Calu3 (cell line): ENCODE data around the gene LRFN3. TPM values are rescaled to one million over a fixed set of nuclear protein-coding genes. Genes with fewer than 3 reads are reported as not detected.

Source experiments
- BruUV-seq: library from RNA; stranded (reverse); fragments of 400-500 nt; replicated peaks from 2 replicates; lab custom pipeline; 2021; lab: Mats Ljungman, UMichigan
- CTCF ChIA-PET: fragments of 300-600 bp; sonication (Branson Sonifier 250); formaldehyde crosslinking; loops from one replicate; lab custom pipeline; 2022; ENCODE audit warnings: antibody characterized with exemption; lab: Charles Lee
- DNase-seq: peaks from one replicate; pipeline ENCODE4 v3.0.0; 2022
- H3K27ac Mint-ChIP-seq: one replicate; pipeline ENCODE4 v1.8.0; 2022; ENCODE audit warnings: mixed read lengths; ENCODE audit not compliant: unreplicated experiment
- H3K27me3 Mint-ChIP-seq: one replicate; pipeline ENCODE4 v1.8.0; 2022; ENCODE audit warnings: mixed read lengths; ENCODE audit not compliant: unreplicated experiment
- H3K36me3 Mint-ChIP-seq: one replicate; pipeline ENCODE4 v1.8.0; 2022; ENCODE audit warnings: mild to moderate bottlenecking, moderate library complexity, mixed read lengths; ENCODE audit not compliant: insufficient read depth, unreplicated experiment
- H3K4me1 Mint-ChIP-seq: one replicate; pipeline ENCODE4 v1.8.0; 2022; ENCODE audit warnings: mild to moderate bottlenecking, low read depth, mixed read lengths; ENCODE audit not compliant: unreplicated experiment
- H3K4me3 Mint-ChIP-seq: one replicate; pipeline ENCODE4 v1.8.0; 2022; ENCODE audit warnings: mild to moderate bottlenecking, low read depth, moderate library complexity, mixed read lengths; ENCODE audit not compliant: unreplicated experiment
- H3K9me3 Mint-ChIP-seq: one replicate; pipeline ENCODE4 v1.8.0; 2022; ENCODE audit warnings: low read depth, mixed read lengths; ENCODE audit not compliant: unreplicated experiment
- CTCF ChIP-seq: fragments of 200-600 bp; IDR thresholded peaks from one replicate; pipeline ENCODE4 v1.8.0; 2022; ENCODE audit warnings: antibody characterized with exemption; ENCODE audit not compliant: unreplicated experiment
- intact Hi-C: fragments of 100-400 bp; cut with micrococcal nuclease; formaldehyde crosslinking; loops from one replicate; pipeline ENCODE4 v1.10.0; 2022; ENCODE audit not compliant: unreplicated experiment
- total RNA-seq: library from RNA; stranded (reverse); gene quantifications from 2 replicates; pipeline ENCODE4 v1.2.3, GENCODE V29; 2022

LRFN3 gene
- total RNA-seq, 1 experiment from 2014 or later = 18.5 TPM

GRCh38 chr19:35986664-35987570 lies 50.7 kb downstream of the LRFN3 start:
- H3K4me1 Mint-ChIP-seq = no peaks in the 10 kb centered on the region
- CTCF ChIA-PET = no interaction called here
- peaks cover 4% of the 10 kb centered on the region for H3K9me3 Mint-ChIP-seq
- intact Hi-C loops = no loop called here
- H3K4me3 Mint-ChIP-seq = peak overlapping the region; percentile 59
- no peak overlapping the region for H3K27ac Mint-ChIP-seq
- H3K36me3 Mint-ChIP-seq = peaks cover 5% of the 10 kb centered on the region
- TF ChIP-seq CTCF = no peak
- H3K27me3 Mint-ChIP-seq = peaks cover 83% of the 10 kb centered on the region
- DNase-seq = peak; percentile 49
- BruUV-seq = no TSS peak

GRCh38 chr19:35987571-35987896 lies 51.4 kb downstream of the LRFN3 start:
- intact Hi-C loops = no loop called here
- TF ChIP-seq CTCF = no peak
- peak overlapping the region; percentile 59 for H3K4me3 Mint-ChIP-seq
- no TSS peak for BruUV-seq
- no peak overlapping the region for H3K27ac Mint-ChIP-seq
- no peaks in the 10 kb centered on the region for H3K4me1 Mint-ChIP-seq
- peaks cover 5% of the 10 kb centered on the region for H3K36me3 Mint-ChIP-seq
- peaks cover 77% of the 10 kb centered on the region for H3K27me3 Mint-ChIP-seq
- peaks cover 4% of the 10 kb centered on the region for H3K9me3 Mint-ChIP-seq
- no peak for DNase-seq
- CTCF ChIA-PET = no interaction called here

GRCh38 chr19:35988824-35989223 lies 52.6 kb downstream of the LRFN3 start:
- H3K9me3 Mint-ChIP-seq = peaks cover 4% of the 10 kb centered on the region
- intact Hi-C loops = no loop called here
- no peak for DNase-seq
- no peak overlapping the region for H3K4me3 Mint-ChIP-seq
- BruUV-seq = no TSS peak
- peaks cover 5% of the 10 kb centered on the region for H3K36me3 Mint-ChIP-seq
- TF ChIP-seq CTCF = no peak
- no peaks in the 10 kb centered on the region for H3K4me1 Mint-ChIP-seq
- CTCF ChIA-PET = interaction anchor here (0.6 kb wide), 1 partner anchor 185 kb away, joined by 3 read pairs; no protein-coding TSS in a partner anchor
- peaks cover 64% of the 10 kb centered on the region for H3K27me3 Mint-ChIP-seq
- no peak overlapping the region for H3K27ac Mint-ChIP-seq

GRCh38 chr19:35990156-35990555 lies 54.0 kb downstream of the LRFN3 start:
- no TSS peak for BruUV-seq
- no peak for TF ChIP-seq CTCF
- Mint-ChIP-seq H3K27me3 (peaks cover 51% of the 10 kb centered on the region), H3K4me1 (no peaks in the 10 kb centered on the region), H3K27ac (no peak overlapping the region), H3K9me3 (peaks cover 4% of the 10 kb centered on the region), H3K36me3 (peaks cover 15% of the 10 kb centered on the region), H3K4me3 (no peak overlapping the region)
- intact Hi-C loops = no loop called here
- CTCF ChIA-PET = interaction anchor here (0.6 kb wide), 1 partner anchor 46 kb away, joined by 3 read pairs; no protein-coding TSS in a partner anchor
- DNase-seq = no peak
